ENCODE data around the gene BSND.

Gene BSND

GRCh38 chr1:55005351-55006140, 6.8 kb downstream of the BSND start:
- no peak overlapping the region for H3K4me3 ChIP-seq (ENCODE audit: low read length)
- TF ChIP-seq CTCF (conservative IDR thresholded peaks at IDR 0.05; ENCODE audit: low read length) = no peak
- no peak for DNase-seq (ENCODE audit: low read depth)

GRCh38 chr1:55006931-55007330, 8.2 kb downstream of the BSND start:
- DNase-seq (ENCODE audit: low read depth) = no peak
- H3K4me3 ChIP-seq (ENCODE audit: low read length) = no peak overlapping the region
- TF ChIP-seq CTCF (conservative IDR thresholded peaks at IDR 0.05; ENCODE audit: low read length) = no peak

- peak; percentile 76 for DNase-seq (ENCODE audit: low read depth)
- TF ChIP-seq CTCF (conservative IDR thresholded peaks at IDR 0.05; ENCODE audit: low read length) = no peak
Observed at GRCh38 chr1:55007625-55008024, 8.9 kb downstream of the BSND start.

GRCh38 chr1:55010194-55010886, 11.6 kb downstream of the BSND start:
- no peak overlapping the region for H3K4me3 ChIP-seq (ENCODE audit: low read length)
- no peak for TF ChIP-seq CTCF (conservative IDR thresholded peaks at IDR 0.05; ENCODE audit: low read length)
- no peak for DNase-seq (ENCODE audit: low read depth)

More at GRCh38 chr1:55007625-55008024, 8.9 kb downstream of the BSND start:
- H3K4me3 ChIP-seq (ENCODE audit: low read length) = no peak overlapping the region

- TF ChIP-seq CTCF (conservative IDR thresholded peaks at IDR 0.05; ENCODE audit: low read length) = no peak
- no peak for DNase-seq (ENCODE audit: low read depth)
- no peak overlapping the region for H3K4me3 ChIP-seq (ENCODE audit: low read length)
Observed at GRCh38 chr1:55010887-55011217, 12.1 kb downstream of the BSND start.

- H3K4me3 ChIP-seq (ENCODE audit: low read length) = no peak overlapping the region
- TF ChIP-seq CTCF (conservative IDR thresholded peaks at IDR 0.05; ENCODE audit: low read length) = no peak
- no peak for DNase-seq (ENCODE audit: low read depth)
Observed at GRCh38 chr1:55012661-55013060, 13.9 kb downstream of the BSND start.

GRCh38 chr1:55015123-55015522, 16.4 kb downstream of the BSND start:
- DNase-seq (ENCODE audit: low read depth) = no peak
- H3K4me3 ChIP-seq (ENCODE audit: low read length) = no peak overlapping the region
- no peak for TF ChIP-seq CTCF (conservative IDR thresholded peaks at IDR 0.05; ENCODE audit: low read length)

Data from AG10803 (cell line).